HG03103 (cell line): ENCODE data around the gene STS.

Experiments used
- ATAC-seq: cut with Tn5 transposase; IDR thresholded peaks from one replicate; pipeline ENCODE4 v1.9.1; 2021; ENCODE audit warnings: low read depth; ENCODE audit not compliant: unreplicated experiment

Gene STS, protein sequence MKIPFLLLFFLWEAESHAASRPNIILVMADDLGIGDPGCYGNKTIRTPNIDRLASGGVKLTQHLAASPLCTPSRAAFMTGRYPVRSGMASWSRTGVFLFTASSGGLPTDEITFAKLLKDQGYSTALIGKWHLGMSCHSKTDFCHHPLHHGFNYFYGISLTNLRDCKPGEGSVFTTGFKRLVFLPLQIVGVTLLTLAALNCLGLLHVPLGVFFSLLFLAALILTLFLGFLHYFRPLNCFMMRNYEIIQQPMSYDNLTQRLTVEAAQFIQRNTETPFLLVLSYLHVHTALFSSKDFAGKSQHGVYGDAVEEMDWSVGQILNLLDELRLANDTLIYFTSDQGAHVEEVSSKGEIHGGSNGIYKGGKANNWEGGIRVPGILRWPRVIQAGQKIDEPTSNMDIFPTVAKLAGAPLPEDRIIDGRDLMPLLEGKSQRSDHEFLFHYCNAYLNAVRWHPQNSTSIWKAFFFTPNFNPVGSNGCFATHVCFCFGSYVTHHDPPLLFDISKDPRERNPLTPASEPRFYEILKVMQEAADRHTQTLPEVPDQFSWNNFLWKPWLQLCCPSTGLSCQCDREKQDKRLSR

DNA sequence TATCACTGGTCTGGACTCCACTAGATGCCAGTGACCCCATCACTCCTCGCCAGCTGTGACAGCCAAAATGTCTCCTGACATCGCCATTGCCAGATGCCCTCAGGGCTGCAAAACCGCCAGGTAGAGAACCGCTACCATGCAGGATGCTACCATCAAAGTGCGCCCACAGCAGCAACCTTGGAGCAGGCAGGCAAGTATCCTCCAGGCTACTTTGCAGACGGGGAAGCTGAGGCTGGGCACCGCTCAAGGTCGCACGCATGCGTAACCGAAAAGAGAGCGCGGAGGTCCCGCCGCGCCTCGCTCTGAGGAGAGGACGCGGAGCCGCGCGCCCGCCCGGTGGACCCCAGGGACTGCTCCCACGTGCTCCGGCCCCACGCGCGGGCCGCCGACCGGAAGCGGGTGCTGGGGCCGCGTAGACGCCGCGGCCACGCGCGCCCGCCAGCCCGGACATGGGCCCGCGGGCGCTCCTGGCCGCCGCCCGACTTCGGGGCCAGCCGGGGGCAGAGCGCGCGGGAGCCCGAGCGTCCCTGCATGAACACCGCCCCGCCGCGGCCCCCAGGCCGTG, at the start of gene STS:
Gene STS (plus strand): TSS at position 300 of the 565 bp plus-strand sequence. CDS start 105,488 bp downstream, outside the sequence.
- ATAC-seq = peak; percentile 21

GRCh38 chrX:7100022-7100421, 47.5 kb upstream of the STS start:
- no peak for ATAC-seq

DNA sequence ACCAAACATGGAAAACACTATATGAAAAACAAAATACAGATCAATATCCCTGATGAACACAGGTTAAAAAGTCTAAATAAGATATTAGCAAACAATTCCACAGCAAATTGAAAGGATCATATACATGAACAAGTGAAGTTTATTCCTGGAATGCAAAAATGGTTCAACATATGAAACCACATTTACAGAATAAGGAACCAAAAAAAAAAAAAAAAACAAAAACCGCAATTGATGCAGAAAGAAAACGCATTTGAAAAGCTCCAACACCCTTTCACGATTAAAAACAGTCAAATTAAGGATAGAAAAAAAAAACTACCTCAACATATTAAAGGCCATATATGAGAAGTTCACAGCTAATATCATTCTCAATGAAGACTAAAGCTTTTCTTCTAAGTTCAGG, 45.4 kb upstream of the STS start:
- ATAC-seq = no peak

DNA sequence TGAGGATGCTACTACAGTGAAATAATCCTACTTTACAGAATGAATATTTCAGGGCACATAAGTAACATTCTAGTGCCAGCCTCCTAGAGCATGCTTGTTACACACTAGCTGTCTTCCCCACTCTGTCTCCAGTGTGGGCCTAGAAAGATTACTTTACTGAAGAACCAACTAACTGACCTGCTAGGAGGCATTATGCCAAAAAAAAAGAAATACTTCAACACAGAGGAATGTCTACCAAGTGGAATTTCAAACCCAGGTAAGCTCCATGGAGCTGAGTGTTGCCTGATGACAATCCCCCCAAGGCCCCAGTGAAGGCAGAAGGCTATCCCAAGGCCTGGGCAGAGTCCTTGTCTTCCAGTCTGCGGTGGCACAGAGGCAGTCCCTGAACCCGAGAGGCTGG, 40.9 kb upstream of the STS start:
- no peak for ATAC-seq

DNA sequence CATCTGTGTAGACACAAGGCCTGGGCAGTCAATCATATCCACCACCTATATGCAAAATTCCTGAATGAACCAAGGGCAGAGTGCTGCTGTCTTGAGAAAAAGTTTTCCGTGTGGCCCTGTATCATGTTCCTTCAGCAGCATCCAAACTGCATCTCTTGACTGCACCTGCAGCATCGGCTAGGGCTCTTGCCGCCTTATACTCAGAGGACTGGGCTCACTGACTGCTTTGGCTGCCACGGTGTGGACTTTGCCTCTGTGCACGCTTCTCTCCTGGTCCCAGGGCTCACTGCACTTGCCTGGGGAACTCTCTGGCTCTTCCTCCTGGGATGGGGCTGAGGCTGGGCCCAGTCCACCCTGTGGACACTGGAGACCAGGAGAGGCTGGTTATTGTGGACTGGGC, 39.5 kb upstream of the STS start:
- no peak for ATAC-seq

GRCh38 chrX:7109049-7109531, 38.4 kb upstream of the STS start:
- no peak for ATAC-seq

DNA sequence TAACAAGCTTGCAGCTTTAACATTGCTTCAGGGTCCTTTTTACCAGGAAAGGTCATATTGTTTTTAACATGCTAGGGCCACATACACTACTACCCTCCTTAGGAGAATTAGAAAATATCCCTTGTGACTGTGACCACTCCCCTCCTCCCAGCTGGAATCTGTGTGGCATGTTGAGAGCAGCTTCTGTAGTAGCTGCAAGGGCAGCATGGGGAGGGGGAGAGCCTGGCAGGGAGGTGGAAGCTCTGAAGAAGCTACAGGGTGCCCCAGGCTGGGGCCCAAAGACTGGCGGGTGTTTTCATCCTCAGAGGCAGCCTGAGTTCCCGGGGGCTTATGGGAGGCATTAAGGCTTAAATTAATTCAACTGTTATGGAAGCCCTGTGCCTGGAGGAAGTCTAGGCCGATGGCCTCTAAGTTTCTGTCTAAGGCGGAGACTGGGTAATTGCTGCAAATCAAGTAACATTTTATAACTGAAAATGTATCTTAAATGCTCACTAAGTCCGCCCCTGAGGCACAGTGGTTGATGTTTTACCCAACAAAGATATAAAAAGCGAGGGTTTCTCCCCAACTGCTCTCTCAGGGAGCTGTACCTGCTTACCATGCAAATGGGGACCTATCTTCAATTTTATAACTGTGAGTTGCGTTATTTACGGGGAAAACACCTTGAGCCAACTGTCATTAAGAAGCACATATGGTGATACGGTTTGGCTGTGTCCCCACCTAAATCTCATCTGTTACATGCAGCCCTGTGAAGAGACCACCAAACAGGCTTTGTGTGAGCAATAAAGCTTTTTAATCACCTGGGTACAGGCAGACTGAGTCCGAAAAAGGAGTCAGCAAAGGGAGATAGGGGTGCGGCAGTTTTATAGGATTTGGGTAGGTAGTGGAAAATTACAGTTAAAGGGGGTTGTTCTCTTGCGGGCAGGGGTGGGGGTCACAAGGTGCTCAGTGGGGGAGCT, 37.4 kb upstream of the STS start:
- ATAC-seq = peak; percentile 57

- ATAC-seq = peak; percentile 39
Observed at GRCh38 chrX:7110821-7111276, 36.7 kb upstream of the STS start.

DNA sequence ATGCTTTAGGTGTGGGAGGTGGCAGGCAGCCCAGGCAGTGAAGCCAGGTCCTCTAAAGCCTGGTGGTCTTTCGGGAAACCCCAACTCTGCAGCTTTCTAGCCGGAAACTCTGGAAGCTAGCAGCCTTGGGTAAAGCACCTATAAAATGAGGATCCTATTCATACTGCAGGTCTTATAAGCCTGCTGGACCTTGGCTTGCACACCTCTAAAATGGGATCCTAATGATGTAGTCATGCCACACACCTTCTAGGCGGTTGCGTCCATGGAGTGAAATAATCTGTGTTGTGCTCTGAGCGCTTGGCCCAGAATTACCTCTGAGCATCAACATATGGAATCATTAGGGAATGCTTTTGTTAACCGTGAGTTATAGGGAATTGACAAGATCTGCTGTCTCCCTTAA, 36.0 kb upstream of the STS start:
- ATAC-seq = no peak

- no peak for ATAC-seq
Observed at GRCh38 chrX:7112071-7112470, 35.4 kb upstream of the STS start.

GRCh38 chrX:7115557-7115956, 32.0 kb upstream of the STS start:
- ATAC-seq = peak; percentile 44

- ATAC-seq = no peak
Observed at GRCh38 chrX:7116081-7116480, 31.4 kb upstream of the STS start.

GRCh38 chrX:7117587-7117986, 29.9 kb upstream of the STS start:
- peak; percentile 48 for ATAC-seq

DNA sequence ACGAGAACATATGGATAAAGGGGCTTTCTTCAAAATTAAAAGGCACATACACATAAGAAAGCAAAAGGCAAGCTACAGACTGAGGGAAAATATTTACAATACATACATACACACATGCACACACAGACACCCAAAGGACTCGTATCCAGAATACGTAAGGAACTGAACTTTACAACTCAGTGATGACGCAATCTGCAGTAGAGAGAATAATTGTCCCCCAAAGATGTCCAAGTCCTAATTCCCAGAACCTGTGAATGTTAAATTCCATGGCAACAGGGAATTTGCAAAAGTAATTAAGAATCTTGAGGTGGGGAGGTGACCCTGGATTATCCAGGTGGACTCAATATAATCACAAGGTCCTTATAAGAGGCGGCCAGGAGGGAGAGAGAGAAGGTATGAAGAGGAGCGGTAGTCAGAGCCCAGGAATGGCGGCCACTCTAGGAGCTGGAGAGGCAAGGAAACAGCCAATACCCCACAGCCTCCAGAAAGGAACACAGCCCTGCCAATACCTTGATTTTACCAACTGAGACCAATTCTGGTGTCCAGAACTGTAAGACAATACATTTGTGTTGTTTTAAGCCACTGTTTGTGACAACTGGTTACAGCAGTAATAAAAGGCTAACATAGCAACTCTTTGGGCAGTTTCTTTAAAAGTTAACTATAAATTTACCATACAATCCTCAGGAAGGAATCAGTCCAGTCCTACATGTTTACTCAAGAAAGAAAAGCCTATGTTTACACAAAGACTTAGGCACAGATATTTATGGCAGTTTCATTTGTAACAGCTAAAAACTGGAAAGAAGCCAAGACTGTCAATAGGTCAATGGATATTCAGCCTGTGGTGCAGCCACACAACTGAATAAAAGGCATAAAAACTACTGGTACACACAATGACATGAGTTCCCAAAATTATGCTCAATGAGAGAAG, 27.3 kb upstream of the STS start:
- ATAC-seq = no peak

- ATAC-seq = no peak
Observed at GRCh38 chrX:7120878-7121219, 26.7 kb upstream of the STS start.

DNA sequence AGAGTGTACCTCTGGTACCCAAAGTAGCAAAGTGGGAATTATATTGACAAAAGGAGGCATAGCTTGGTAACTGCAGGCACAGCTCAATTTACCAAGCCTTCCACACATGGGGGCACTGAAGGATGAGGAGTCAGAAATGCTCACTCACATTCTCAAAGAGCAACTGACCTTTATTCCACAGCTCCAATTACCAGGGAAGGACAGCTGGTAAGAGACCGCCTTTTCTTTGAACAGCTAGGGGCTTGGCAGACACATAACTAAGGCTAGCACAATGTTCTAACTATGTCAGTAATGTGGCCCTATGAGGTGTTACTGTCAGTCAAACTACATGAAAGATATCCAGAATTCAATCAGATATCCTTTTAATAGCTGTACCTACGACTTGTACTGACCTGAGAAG, 20.5 kb upstream of the STS start:
- no peak for ATAC-seq

DNA sequence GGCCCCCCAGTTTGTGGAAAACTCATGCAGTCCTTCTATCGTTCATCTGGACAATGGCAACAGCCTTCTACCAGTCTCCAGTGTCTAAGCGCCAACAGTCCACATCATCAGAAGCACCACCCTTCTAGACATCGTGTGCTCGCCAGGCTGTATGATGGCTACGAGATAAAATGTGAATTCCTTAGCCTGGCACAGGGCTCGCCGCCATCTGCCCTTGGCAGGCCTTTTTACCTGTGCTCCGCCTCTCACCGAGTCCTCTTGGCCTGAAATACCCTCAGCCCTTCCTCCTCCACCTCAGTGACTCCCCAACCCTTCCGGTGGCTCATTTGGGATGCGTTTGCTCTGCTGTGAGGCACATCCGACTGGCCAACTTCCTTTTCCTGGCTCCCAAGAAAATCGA, 15.9 kb upstream of the STS start:
- no peak for ATAC-seq

GRCh38 chrX:7132335-7133049, 15.0 kb upstream of the STS start:
- ATAC-seq = peak; percentile 73

DNA sequence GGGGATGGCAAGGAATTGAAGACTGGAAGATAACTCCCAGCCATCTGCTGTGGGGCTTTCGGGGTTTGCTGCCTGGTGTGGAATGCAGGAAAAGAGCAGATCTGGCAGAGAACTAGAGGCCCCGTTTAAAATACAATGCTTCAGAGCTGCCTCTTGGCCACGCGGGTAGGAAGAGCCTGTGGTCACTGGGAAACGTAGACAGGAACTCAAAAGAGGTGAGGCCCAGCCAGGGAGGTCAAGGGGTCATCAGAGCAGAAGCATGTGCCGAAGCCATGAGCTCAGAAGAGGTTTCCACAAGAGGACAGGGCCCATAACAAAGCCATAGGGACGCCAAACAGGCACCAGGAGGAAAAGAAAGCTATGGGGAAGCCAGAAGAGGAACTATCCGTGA, 14.5 kb upstream of the STS start:
- ATAC-seq = peak; percentile 20
